NB4 (cell line): ENCODE measurements around the gene GNAT1.
A peak's percentile ranks its signal among the peaks of the same experiment; 100 is the strongest.

Experiments used
- CTCF ChIP-seq: IDR thresholded peaks from one replicate; pipeline ENCODE4 v1.5.1; 2012; ENCODE audit warnings: low read depth, low read length
- POLR2A ChIP-seq: IDR thresholded peaks from 2 replicates; pipeline ENCODE4 v1.6.1; 2011; ENCODE audit warnings: mild to moderate bottlenecking; ENCODE audit not compliant: insufficient read length; ENCODE audit errors: extremely low read depth

- TF ChIP-seq CTCF, result peak; percentile 87
- no peak for TF ChIP-seq POLR2A
These were observed 54.6 kb downstream of the GNAT1 start for GRCh38 chr3:50245831-50246516.
